Mammary epithelial cell (primary cell): ENCODE measurements around the gene ATP13A4.

Source experiments
- EZH2 ChIP-seq: IDR thresholded peaks from 2 replicates; pipeline ENCODE4 v1.6.1; 2012; ENCODE audit warnings: low read length, inconsistent platforms, borderline replicate concordance
- TF ChIP-seq, protein P1 (sequence below), 2 donors: IDR thresholded peaks in 1 of 2; conservative IDR thresholded peaks in 1 of 2; 2 replicates each; pipeline ENCODE4 v1.5.1; 2011 to 2012; ENCODE audit warnings: inconsistent platforms in 2 of 2, low read length in 2 of 2, mild to moderate bottlenecking in 2 of 2, control low read depth in 1 of 2, low read depth in 1 of 2; ENCODE audit not compliant: insufficient read depth in 1 of 2; ENCODE audit errors: extremely low read depth in 1 of 2

DNA sequence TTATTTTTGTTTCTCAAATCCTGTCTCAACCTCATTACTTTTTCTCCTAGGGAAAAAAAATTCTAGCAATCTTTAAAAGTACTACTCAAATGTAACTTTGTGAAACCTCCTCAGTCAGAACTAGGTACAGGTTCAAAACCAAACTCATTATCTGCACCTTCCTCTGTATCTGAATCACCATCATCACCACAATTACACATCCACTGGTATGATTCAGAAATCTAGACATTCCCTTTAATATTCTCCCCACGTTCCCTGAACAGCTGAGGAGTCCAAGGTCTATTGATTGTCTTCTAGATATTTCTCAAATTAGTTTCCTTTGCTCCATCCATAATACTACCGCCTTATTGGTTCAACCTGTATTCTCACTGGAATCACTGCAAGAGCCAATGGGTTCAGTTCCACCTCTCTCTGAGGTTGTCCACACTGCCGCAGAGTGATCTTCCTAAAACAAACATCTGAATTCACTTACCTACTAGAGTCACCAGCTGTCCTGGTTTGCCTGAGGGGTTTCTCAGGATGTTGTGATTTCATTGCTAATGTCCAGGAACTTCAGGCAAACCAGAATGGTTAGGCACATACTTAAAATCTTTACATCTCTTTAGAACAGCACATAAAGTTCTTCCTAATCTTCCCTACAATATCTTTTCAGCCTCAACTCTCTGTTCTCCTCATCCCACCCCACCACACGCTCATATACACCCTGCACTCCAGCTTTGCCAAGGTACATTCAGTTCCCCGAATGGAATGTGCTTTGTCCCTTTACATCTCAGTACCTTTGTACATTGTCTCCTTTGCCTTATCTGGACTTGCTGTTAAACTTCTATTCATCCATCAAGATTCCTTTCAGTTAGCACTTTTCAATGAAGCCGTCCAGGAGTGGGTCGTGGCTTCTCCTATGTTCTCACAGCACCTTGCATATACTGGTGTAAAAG, 24.2 kb downstream of the ATP13A4 start:
- TF ChIP-seq, protein P1, sequence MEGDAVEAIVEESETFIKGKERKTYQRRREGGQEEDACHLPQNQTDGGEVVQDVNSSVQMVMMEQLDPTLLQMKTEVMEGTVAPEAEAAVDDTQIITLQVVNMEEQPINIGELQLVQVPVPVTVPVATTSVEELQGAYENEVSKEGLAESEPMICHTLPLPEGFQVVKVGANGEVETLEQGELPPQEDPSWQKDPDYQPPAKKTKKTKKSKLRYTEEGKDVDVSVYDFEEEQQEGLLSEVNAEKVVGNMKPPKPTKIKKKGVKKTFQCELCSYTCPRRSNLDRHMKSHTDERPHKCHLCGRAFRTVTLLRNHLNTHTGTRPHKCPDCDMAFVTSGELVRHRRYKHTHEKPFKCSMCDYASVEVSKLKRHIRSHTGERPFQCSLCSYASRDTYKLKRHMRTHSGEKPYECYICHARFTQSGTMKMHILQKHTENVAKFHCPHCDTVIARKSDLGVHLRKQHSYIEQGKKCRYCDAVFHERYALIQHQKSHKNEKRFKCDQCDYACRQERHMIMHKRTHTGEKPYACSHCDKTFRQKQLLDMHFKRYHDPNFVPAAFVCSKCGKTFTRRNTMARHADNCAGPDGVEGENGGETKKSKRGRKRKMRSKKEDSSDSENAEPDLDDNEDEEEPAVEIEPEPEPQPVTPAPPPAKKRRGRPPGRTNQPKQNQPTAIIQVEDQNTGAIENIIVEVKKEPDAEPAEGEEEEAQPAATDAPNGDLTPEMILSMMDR (conservative IDR thresholded peaks at IDR 0.05 in 1 of 2, IDR thresholded peaks at IDR 0.05 in 1 of 2; ENCODE audit: extremely low read depth in 1 of 2, insufficient read depth in 1 of 2, low read depth in 1 of 2, low read length in 2 of 2) = no peak
- TF ChIP-seq EZH2 = no peak
